Left lung (tissue), 10 donors: Measurements from ENCODE around the gene AXIN1. TPM values are rescaled to one million over a fixed set of nuclear protein-coding genes. Genes with fewer than 3 reads are reported as not detected.

ENCODE experiments used
- ATAC-seq: fragments of 200-7000 bp; cut with Tn5 transposase; one replicate; pipeline ENCODE4 v1.9.1; 2020; ENCODE audit warnings: moderate library complexity
- DNase-seq, 4 donors: peaks; one replicate each; pipeline ENCODE4 v3.0.0-alpha.2; 2013 to 2020
- H3K27ac ChIP-seq, 2 donors: fragments of 200-600 bp; sonication (generic) in 1 of 2; one replicate each; pipeline versions ENCODE4 v1.5.0 to v1.8.0; 2020 to 2021
- H3K27me3 ChIP-seq, 2 donors: fragments of 200-600 bp; sonication (generic) in 1 of 2; one replicate each; pipeline versions ENCODE4 v1.5.0 to v1.8.0; 2020 to 2021
- H3K36me3 ChIP-seq, 2 donors: fragments of 200-600 bp; sonication (generic) in 1 of 2; one replicate each; pipeline versions ENCODE4 v1.5.0 to v1.8.0; 2020 to 2021
- H3K4me1 ChIP-seq, 2 donors: fragments of 200-600 bp; one replicate each; pipeline ENCODE4 v1.8.0; 2021
- H3K4me3 ChIP-seq, 2 donors: fragments of 200-600 bp; sonication (generic) in 1 of 2; one replicate each; pipeline versions ENCODE4 v1.5.0 to v1.8.0; 2020 to 2021; ENCODE audit warnings: mild to moderate bottlenecking in 1 of 2
- H3K9me3 ChIP-seq, 2 donors: fragments of 200-600 bp; sonication (generic) in 1 of 2; one replicate each; pipeline versions ENCODE4 v1.5.0 to v1.8.0; 2020 to 2021
- CTCF ChIP-seq, 2 donors: fragments of 200-600 bp; sonication (generic) in 1 of 2; IDR thresholded peaks; one replicate each; pipeline versions ENCODE4 v1.5.0 to v1.8.0; 2021; ENCODE audit warnings: antibody characterized with exemption in 2 of 2
- intact Hi-C, 2 donors: fragments of 100-400 bp; cut with DNase I; formaldehyde crosslinking; loops; one replicate each; pipeline versions ENCODE4 v1.11.2 to v1.14.2; 2022
- polyA plus RNA-seq, 6 donors: library from polyadenylated mRNA; unstranded; fragments of 120-200 nt; gene quantifications; one replicate each; pipeline ENCODE4 v1.2.1, GENCODE V29; 2013; ENCODE audit not compliant: insufficient read length in 6 of 6
- total RNA-seq, 2 donors: library from RNA; stranded (reverse); fragmentation: NEBNext Ultra II Directional; extraction: Animal tissue kit (Norgen Biotek cat#: 25700); gene quantifications; one replicate each; pipeline ENCODE4 v1.2.1, GENCODE V29; 2021
- donor health status: DM: no; HTN: yes; CAD: no.
- donor health status: DM: no; HTN: no; CAD: no.

Gene AXIN1
- total and polyA plus RNA-seq, 8 donors: 14.0 to 23.4 (median 18.0) TPM

DNA sequence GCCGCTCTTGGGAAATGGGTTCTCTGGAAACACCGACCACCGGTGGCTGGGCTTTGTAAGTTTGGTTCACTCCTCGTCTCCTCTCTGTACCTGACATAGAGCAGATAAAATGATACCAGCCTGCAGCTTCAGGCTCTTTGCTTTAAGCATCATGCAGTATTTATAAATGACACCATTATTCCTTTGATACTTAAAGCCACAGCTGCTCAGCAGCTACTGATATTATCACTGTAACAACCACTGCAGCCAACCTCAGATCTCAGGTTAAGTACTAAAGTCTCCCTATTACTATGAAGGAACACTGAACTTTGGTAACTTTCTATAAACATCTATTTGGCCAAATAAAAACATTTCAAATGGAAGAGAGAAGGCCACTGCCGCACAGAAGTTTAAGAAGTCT lies 34.9 kb downstream of the AXIN1 start:
- H3K36me3 ChIP-seq: peaks cover 0 to 48% of the 10 kb centered on the region in 2 donors
- no peaks in the 10 kb centered on the region for H3K27me3 ChIP-seq
- intact Hi-C loops: no loop called here
- H3K27ac ChIP-seq: no peak overlapping the region
- DNase-seq (no peak), ATAC-seq (no peak)
- no peak for TF ChIP-seq CTCF (IDR thresholded peaks at IDR 0.05)
- H3K4me3 ChIP-seq: no peak overlapping the region
- H3K9me3 ChIP-seq: no peaks in the 10 kb centered on the region
- H3K4me1 ChIP-seq: peaks cover 0 to 3% of the 10 kb centered on the region in 2 donors

- Histone ChIP-seq H3K36me3 (peaks cover 0 to 54% of the 10 kb centered on the region in 2 donors), H3K4me1 (peaks cover 0 to 3% of the 10 kb centered on the region in 2 donors), H3K4me3 (no peak overlapping the region), H3K27me3 (no peaks in the 10 kb centered on the region), H3K27ac (no peak overlapping the region), H3K9me3 (no peaks in the 10 kb centered on the region)
- ATAC-seq: no peak
- DNase-seq: no peak
- TF ChIP-seq CTCF (IDR thresholded peaks at IDR 0.05): no peak
- intact Hi-C loops: no loop called here
Measured at GRCh38 chr16:316741-317464, 35.6 kb downstream of the AXIN1 start.

GRCh38 chr16:314795-315299 lies 37.7 kb downstream of the AXIN1 start:
- DNase-seq (no peak), ATAC-seq (no peak)
- intact Hi-C loops: no loop called here
- Histone ChIP-seq H3K4me3 (no peak overlapping the region), H3K27me3 (no peaks in the 10 kb centered on the region), H3K27ac (no peak overlapping the region), H3K4me1 (peaks cover 0 to 3% of the 10 kb centered on the region in 2 donors), H3K36me3 (peaks cover 0 to 72% of the 10 kb centered on the region in 2 donors), H3K9me3 (no peaks in the 10 kb centered on the region)
- no peak for TF ChIP-seq CTCF (IDR thresholded peaks at IDR 0.05)

GRCh38 chr16:314351-314750 lies 38.2 kb downstream of the AXIN1 start:
- ATAC-seq: no peak
- no peak for TF ChIP-seq CTCF (IDR thresholded peaks at IDR 0.05)

GRCh38 chr16:311725-312124 lies 40.8 kb downstream of the AXIN1 start:
- Histone ChIP-seq H3K4me1 (peaks cover 0 to 3% of the 10 kb centered on the region in 2 donors), H3K27me3 (no peaks in the 10 kb centered on the region), H3K36me3 (peaks cover 0 to 76% of the 10 kb centered on the region in 2 donors), H3K9me3 (no peaks in the 10 kb centered on the region), H3K27ac (no peak overlapping the region), H3K4me3 (no peak overlapping the region)
- intact Hi-C loops: no loop called here
- no peak for TF ChIP-seq CTCF (IDR thresholded peaks at IDR 0.05)
- no peak for DNase-seq
- ATAC-seq: no peak

More at GRCh38 chr16:314351-314750, 38.2 kb downstream of the AXIN1 start:
- Histone ChIP-seq H3K4me1 (peaks cover 0 to 3% of the 10 kb centered on the region in 2 donors), H3K4me3 (no peak overlapping the region), H3K9me3 (no peaks in the 10 kb centered on the region), H3K36me3 (peaks cover 0 to 74% of the 10 kb centered on the region in 2 donors), H3K27me3 (no peaks in the 10 kb centered on the region), H3K27ac (no peak overlapping the region)
- intact Hi-C loops: no loop called here
- DNase-seq: no peak
